A549 (cell line): ENCODE results near the gene KCNQ1.

Experiments used
- CEBPB ChIP-seq, 2 experiments: fragments of >200 bp in 1 of 2; sonication (Bioruptor Twin) in 1 of 2; formaldehyde crosslinking in 1 of 2; IDR thresholded peaks; 2 replicates each; pipeline ENCODE4 v1.6.1; 2012 to 2016
- CHD2 ChIP-seq: fragments of 150-350 bp; IDR thresholded peaks from 2 replicates; pipeline ENCODE4 v1.6.1; 2014; ENCODE audit warnings: low read length; ENCODE audit not compliant: partially characterized antibody
- CHD4 ChIP-seq: fragments of 200-600 bp; sonication (generic); IDR thresholded peaks from 2 replicates; pipeline ENCODE4 v1.6.1; 2016; ENCODE audit warnings: antibody characterized with exemption, mild to moderate bottlenecking, borderline replicate concordance
- EP300 ChIP-seq, 2 experiments: fragments of >200 bp; sonication (Bioruptor Twin); formaldehyde crosslinking; IDR thresholded peaks; 2 replicates in 1 of 2; 3 replicates in 1 of 2; pipeline ENCODE4 v1.6.1; 2016 to 2017
- ESRRA ChIP-seq: fragments of 150-350 bp; IDR thresholded peaks from 2 replicates; pipeline ENCODE4 v1.6.1; 2014; ENCODE audit warnings: mild to moderate bottlenecking, low read length, borderline replicate concordance
- HES2 ChIP-seq: fragments of >200 bp; sonication (Bioruptor Twin); formaldehyde crosslinking; IDR thresholded peaks from 2 replicates; pipeline ENCODE4 v1.6.1; 2016
- JUNB ChIP-seq: fragments of >200 bp; sonication (Bioruptor Twin); formaldehyde crosslinking; IDR thresholded peaks from 2 replicates; pipeline ENCODE4 v1.6.1; 2016
- POLR2A ChIP-seq: IDR thresholded peaks from 2 replicates; pipeline ENCODE4 v1.6.1; 2012; ENCODE audit warnings: mild to moderate bottlenecking, low read length
- RAD21 ChIP-seq, 2 experiments: fragments of >200 bp in 1 of 2; sonication (Bioruptor Twin) in 1 of 2; formaldehyde crosslinking in 1 of 2; IDR thresholded peaks in 1 of 2; conservative IDR thresholded peaks in 1 of 2; 2 replicates in 1 of 2; 3 replicates in 1 of 2; pipeline ENCODE4 v1.6.1; 2012 to 2018; ENCODE audit warnings: inconsistent platforms in 1 of 2
- SMC3 ChIP-seq: fragments of >200 bp; sonication (Bioruptor Twin); formaldehyde crosslinking; IDR thresholded peaks from 3 replicates; pipeline ENCODE4 v1.6.1; 2018; ENCODE audit warnings: inconsistent platforms
- ZSCAN20 ChIP-seq: fragments of 250-450 bp; sonication (Bioruptor Pico); IDR thresholded peaks from 2 replicates; pipeline ENCODE4 v1.8.0; 2022; ENCODE audit warnings: mild to moderate bottlenecking, moderate library complexity
- TF ChIP-seq, protein P1 (sequence below): fragments of >200 bp; sonication (Bioruptor Twin); formaldehyde crosslinking; IDR thresholded peaks from 3 replicates; pipeline ENCODE4 v1.5.1; 2016
- TF ChIP-seq, protein P2 (sequence below): fragments of 450-650 bp; IDR thresholded peaks from 2 replicates; pipeline ENCODE4 v1.6.1; 2014; ENCODE audit warnings: antibody characterized with exemption

DNA sequence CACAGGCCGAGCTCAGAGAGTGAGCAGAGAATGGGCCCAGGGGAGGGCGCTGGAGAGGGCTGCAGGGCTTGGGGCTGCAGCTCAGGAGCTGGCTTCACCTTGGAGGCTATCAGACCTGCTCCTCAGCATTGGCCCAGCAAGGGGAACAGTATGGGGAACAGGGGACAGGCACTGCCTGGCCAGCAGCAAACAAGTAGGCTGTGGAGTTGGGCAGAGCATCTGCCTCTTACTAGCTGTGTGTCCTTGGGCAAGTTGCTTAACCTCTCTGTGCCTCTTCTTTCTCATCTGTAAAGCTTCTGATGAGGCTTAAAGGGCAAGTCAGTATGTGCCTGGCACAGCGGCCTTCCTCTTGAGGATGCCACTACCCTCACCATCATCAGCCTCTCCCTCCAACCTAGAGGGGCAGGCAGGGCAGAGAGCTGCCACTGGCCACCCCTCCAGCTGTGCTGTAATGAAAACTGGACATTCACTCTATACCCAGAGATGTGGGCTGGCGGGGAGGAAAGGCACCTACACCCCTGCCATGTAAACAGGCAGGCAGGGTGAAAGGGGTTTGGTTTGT, 448.2 kb downstream of the KCNQ1 start:
- TF ChIP-seq EP300 (IDR thresholded peaks at IDR 0.05) (no peak), ZSCAN20 (CRISPR knock-in tag) (no peak), CEBPB (IDR thresholded peaks at IDR 0.05) (no peak), SMC3 (no peak), ESRRA (no peak), JUNB (no peak), CHD2 (no peak), POLR2A (no peak), CHD4 (no peak), HES2 (no peak), RAD21 (conservative IDR thresholded peaks at IDR 0.05 in 1 of 2, IDR thresholded peaks at IDR 0.05 in 1 of 2) (0 out of 5 replicates have a peak, but pooled peaks of 1 of the 2 experiments have one; percentile 7)
- TF ChIP-seq, protein P1, sequence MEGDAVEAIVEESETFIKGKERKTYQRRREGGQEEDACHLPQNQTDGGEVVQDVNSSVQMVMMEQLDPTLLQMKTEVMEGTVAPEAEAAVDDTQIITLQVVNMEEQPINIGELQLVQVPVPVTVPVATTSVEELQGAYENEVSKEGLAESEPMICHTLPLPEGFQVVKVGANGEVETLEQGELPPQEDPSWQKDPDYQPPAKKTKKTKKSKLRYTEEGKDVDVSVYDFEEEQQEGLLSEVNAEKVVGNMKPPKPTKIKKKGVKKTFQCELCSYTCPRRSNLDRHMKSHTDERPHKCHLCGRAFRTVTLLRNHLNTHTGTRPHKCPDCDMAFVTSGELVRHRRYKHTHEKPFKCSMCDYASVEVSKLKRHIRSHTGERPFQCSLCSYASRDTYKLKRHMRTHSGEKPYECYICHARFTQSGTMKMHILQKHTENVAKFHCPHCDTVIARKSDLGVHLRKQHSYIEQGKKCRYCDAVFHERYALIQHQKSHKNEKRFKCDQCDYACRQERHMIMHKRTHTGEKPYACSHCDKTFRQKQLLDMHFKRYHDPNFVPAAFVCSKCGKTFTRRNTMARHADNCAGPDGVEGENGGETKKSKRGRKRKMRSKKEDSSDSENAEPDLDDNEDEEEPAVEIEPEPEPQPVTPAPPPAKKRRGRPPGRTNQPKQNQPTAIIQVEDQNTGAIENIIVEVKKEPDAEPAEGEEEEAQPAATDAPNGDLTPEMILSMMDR: no peak
- TF ChIP-seq, protein P2, sequence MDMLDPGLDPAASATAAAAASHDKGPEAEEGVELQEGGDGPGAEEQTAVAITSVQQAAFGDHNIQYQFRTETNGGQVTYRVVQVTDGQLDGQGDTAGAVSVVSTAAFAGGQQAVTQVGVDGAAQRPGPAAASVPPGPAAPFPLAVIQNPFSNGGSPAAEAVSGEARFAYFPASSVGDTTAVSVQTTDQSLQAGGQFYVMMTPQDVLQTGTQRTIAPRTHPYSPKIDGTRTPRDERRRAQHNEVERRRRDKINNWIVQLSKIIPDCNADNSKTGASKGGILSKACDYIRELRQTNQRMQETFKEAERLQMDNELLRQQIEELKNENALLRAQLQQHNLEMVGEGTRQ: no peak
